GM12878 (cell line): ENCODE measurements around the gene ENOX1. TPM values are rescaled to one million over a fixed set of nuclear protein-coding genes. Genes with fewer than 3 reads are reported as not detected.
A peak's percentile ranks its signal among the peaks of the same experiment; 100 is the strongest.

ENCODE experiments used
- ATAC-seq: fragments of 200-7000 bp; cut with Tn5 transposase; 3 replicates; pipeline ENCODE4 v1.9.1; 2020; ENCODE audit warnings: mild to moderate bottlenecking, moderate library complexity
- BruUV-seq: library from RNA; stranded (reverse); fragments of 400-500 nt; replicated peaks from 2 replicates; lab custom pipeline; 2021; lab: Mats Ljungman, UMichigan
- CTCF ChIA-PET: fragments of 300-600 bp; sonication (Branson Sonifier 250); formaldehyde crosslinking; extraction: SDS; loops from one replicate; lab custom pipeline; 2021; ENCODE audit warnings: inconsistent platforms; lab: Yijun Ruan, JAX
- POLR2A ChIA-PET: fragments of 350-600 bp; formaldehyde crosslinking; extraction: SDS; loops from one replicate; lab custom pipeline; 2021; ENCODE audit warnings: inconsistent platforms; lab: Charles Lee
- RAD21 ChIA-PET: fragments of 300-600 bp; sonication (Branson Sonifier 250); formaldehyde crosslinking; loops from one replicate; lab custom pipeline; 2023; ENCODE audit warnings: antibody characterized with exemption; ENCODE audit not compliant: unreplicated experiment; lab: Charles Lee
- SMC1A ChIA-PET: fragments of 300-600 bp; sonication (Branson Sonifier 250); formaldehyde crosslinking; loops from one replicate; lab custom pipeline; 2023; ENCODE audit not compliant: unreplicated experiment, uncharacterized antibody; lab: Charles Lee
- DNase-seq: peaks from one replicate; pipeline ENCODE4 v3.0.0-alpha.2; 2011; ENCODE audit warnings: low read depth, low spot score
- FAIRE-seq: peaks from 3 replicates; lab custom pipeline; 2011; peaks lifted over from hg19 to GRCh38; lab: Jason Lieb, UNC
- H2AFZ ChIP-seq: 2 replicates; pipeline ENCODE4 v1.6.0; 2011; ENCODE audit warnings: low read depth, low read length, control low read depth; ENCODE audit not compliant: control insufficient read depth
- H3K27ac ChIP-seq: 2 replicates; pipeline ENCODE4 v1.5.1; 2011; ENCODE audit warnings: control low read depth; ENCODE audit not compliant: control insufficient read depth, insufficient read depth
- H3K27me3 ChIP-seq, 2 experiments: replicated peaks in 1 of 2; 2 replicates each; pipeline versions ENCODE4 v1.6.0 to v1.6.1; 2011; ENCODE audit warnings: low read length in 1 of 2; ENCODE audit not compliant: control insufficient read depth in 2 of 2, insufficient read depth in 2 of 2
- H3K36me3 ChIP-seq, 2 experiments: 2 replicates each; pipeline ENCODE4 v1.5.1; 2011; ENCODE audit warnings: low read length in 1 of 2; ENCODE audit not compliant: control insufficient read depth in 2 of 2, insufficient read depth in 2 of 2
- H3K4me1 ChIP-seq: 2 replicates; pipeline ENCODE4 v1.6.1; 2011; ENCODE audit warnings: mild to moderate bottlenecking, low read length, moderate library complexity, mixed read lengths; ENCODE audit not compliant: control insufficient read depth, insufficient read depth
- H3K4me2 ChIP-seq: 2 replicates; pipeline ENCODE4 v1.6.0; 2011; ENCODE audit warnings: control low read depth; ENCODE audit not compliant: control insufficient read depth, insufficient read depth
- H3K4me3 ChIP-seq: fragments of 200-600 bp; sonication (generic); 2 replicates; pipeline ENCODE4 v1.5.1; 2016
- H3K79me2 ChIP-seq: 2 replicates; pipeline ENCODE4 v1.6.0; 2011; ENCODE audit warnings: low read length; ENCODE audit not compliant: control insufficient read depth, insufficient read depth
- H3K9ac ChIP-seq: 2 replicates; pipeline ENCODE4 v1.8.0; 2011; ENCODE audit warnings: low read length, control low read depth, mixed read lengths; ENCODE audit not compliant: control insufficient read depth, insufficient read depth
- H3K9me3 ChIP-seq: replicated peaks from 3 replicates; pipeline ENCODE4 v1.5.1; 2011; ENCODE audit warnings: mild to moderate bottlenecking, low read length; ENCODE audit not compliant: control insufficient read depth, insufficient read depth
- H4K20me1 ChIP-seq: 2 replicates; pipeline ENCODE4 v1.6.0; 2011; ENCODE audit not compliant: control insufficient read depth, insufficient read depth
- CTCF ChIP-seq, 3 experiments: IDR thresholded peaks in 2 of 3; conservative IDR thresholded peaks in 1 of 3; 2 replicates each; pipeline ENCODE4 v1.5.1; 2011; ENCODE audit warnings: low read depth in 3 of 3, low read length in 3 of 3, mild to moderate bottlenecking in 3 of 3, control low read depth in 2 of 3, moderate library complexity in 2 of 3, inconsistent platforms in 1 of 3, mixed read lengths in 1 of 3; ENCODE audit not compliant: control insufficient read depth in 2 of 3, insufficient read depth in 1 of 3; ENCODE audit errors: extremely low read depth in 1 of 3
- ELK1 ChIP-seq: IDR thresholded peaks from 2 replicates; pipeline ENCODE4 v1.6.1; 2012; ENCODE audit warnings: low read depth, low read length, improper control_type of control experiment
- POLR2AphosphoS2 ChIP-seq: IDR thresholded peaks from 2 replicates; pipeline ENCODE4 v1.6.1; 2011; ENCODE audit warnings: low read depth, mild to moderate bottlenecking, low read length, improper control_type of control experiment, moderate library complexity
- RAD21 ChIP-seq: IDR thresholded peaks from 2 replicates; pipeline ENCODE4 v1.6.1; 2011; ENCODE audit warnings: mild to moderate bottlenecking, low read depth, low read length, moderate library complexity; ENCODE audit not compliant: insufficient read depth
- SMC3 ChIP-seq: IDR thresholded peaks from 2 replicates; pipeline ENCODE4 v1.6.1; 2011; ENCODE audit warnings: low read length, improper control_type of control experiment, borderline replicate concordance
- USF2 ChIP-seq: IDR thresholded peaks from 2 replicates; pipeline ENCODE4 v1.6.1; 2011; ENCODE audit warnings: low read depth, low read length, improper control_type of control experiment, borderline replicate concordance
- WGBS: methylation state at CpG from one replicate; pipeline ENCODE4 v1.1.6; 2016; ENCODE audit warnings: low lambda C conversion rate; ENCODE audit not compliant: insufficient replicate concordance, insufficient coverage; ENCODE audit errors: missing lambda C conversion rate; 5-methylcytosine and 5-hydroxymethylcytosine counted together
- in situ Hi-C: fragments of 300-500 bp; cut with MboI; formaldehyde crosslinking; loops from 9 replicates; pipeline ENCODE4 v1.14.3; 2018; ENCODE audit warnings: mixed read lengths
- intact Hi-C: fragments of 100-400 bp; cut with micrococcal nuclease; formaldehyde crosslinking; loops from one replicate; pipeline ENCODE4 v1.14.2; 2022; ENCODE audit not compliant: unreplicated experiment
- polyA plus RNA-seq, 11 experiments: library from polyadenylated mRNA; depleted of rRNA in 4 of 11; unstranded in 6 of 11; stranded (reverse) in 5 of 11; fragments of >200 nt; fragmentation: Nextera tagmentation in 4 of 11; fragmentation: Illumina TruSeq in 1 of 11; extraction: Ambion mirVana in 4 of 11; extraction: Trizol in 1 of 11; gene quantifications; 1 replicate in 1 of 11; 2 replicates in 10 of 11; pipeline versions ENCODE4 v1.2.1 to v1.2.3, GENCODE V29; 2011 to 2016; ENCODE audit warnings: inconsistent platforms in 2 of 11, missing spikeins in 2 of 11, low read depth in 1 of 11
- total RNA-seq, 4 experiments: library from RNA; depleted of rRNA in 3 of 4; stranded (reverse); fragments of >200 nt in 3 of 4; fragmentation: Illumina TruSeq in 1 of 4; extraction: Trizol in 1 of 4; gene quantifications; 2 replicates each; pipeline versions ENCODE4 v1.2.1 to v1.2.3, GENCODE V29; 2013 to 2021
- TF ChIP-seq, protein P1 (sequence below): fragments of 450-650 bp; formaldehyde crosslinking; IDR thresholded peaks from 2 replicates; pipeline ENCODE4 v1.4.0; 2020; ENCODE audit warnings: mild to moderate bottlenecking, moderate library complexity

The ENOX1 gene
- total and polyA plus RNA-seq, 10 of the 15 experiments (the other 5 are each of a cell fraction or from before 2014, with no cell fraction given), result 0.11 to 0.26 (median 0.15) TPM

DNA sequence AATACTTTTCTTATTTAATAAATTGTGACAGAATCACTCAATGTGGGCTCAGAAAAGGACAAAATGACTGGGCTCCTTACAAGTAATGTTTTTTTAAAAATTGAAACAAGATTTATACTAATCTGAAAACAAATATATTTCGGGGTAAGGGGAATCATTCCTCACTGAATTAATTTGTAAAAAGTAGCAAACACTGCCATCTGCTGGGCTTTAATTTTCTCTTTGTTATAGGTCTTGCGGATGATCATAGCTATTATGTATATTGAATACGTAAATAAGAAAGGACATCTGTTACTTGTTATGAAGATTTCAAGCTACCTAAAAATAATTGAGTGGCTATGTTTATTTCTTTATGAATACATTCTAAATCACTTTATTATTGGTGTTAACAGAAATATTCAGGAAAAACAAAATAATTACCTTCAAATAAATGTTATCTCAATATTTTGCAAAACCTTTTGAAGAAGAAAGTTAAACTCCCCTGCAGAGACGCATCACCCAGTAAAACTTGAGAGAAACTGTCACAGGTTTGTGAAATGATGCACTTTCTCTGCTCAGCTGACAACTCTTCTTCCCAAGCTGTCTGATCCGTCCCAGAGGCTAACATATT lies 17.8 kb upstream of the ENOX1 start:
- no peaks in the 10 kb centered on the region for H3K9me3 ChIP-seq
- H4K20me1 ChIP-seq, result no peaks in the 10 kb centered on the region
- RAD21 ChIA-PET, result interaction anchor here (0.6 to 2.3 kb wide), 23 partner anchors 10 to 1470 kb away, joined by 3 to 10 read pairs (median 3); partner anchors contain the start of gene ENOX1
- H3K4me2 ChIP-seq, result no peak overlapping the region
- H3K4me1 ChIP-seq, result no peaks in the 10 kb centered on the region
- peak; percentile 83 for ATAC-seq
- H3K27ac ChIP-seq, result no peak overlapping the region
- SMC1A ChIA-PET, result interaction anchor here (0.6 to 2.9 kb wide), 19 partner anchors 10 to 1209 kb away, joined by 3 to 13 read pairs (median 3); no protein-coding TSS in a partner anchor
- TF ChIP-seq ELK1 (no peak), SMC3 (peak; percentile 66), CTCF (IDR thresholded peaks at IDR 0.05 in 2 of 3, conservative IDR thresholded peaks at IDR 0.05 in 1 of 3; ENCODE audit: control insufficient read depth in 2 of 3, extremely low read depth in 1 of 3, insufficient read depth in 1 of 3, low read depth in 3 of 3, low read length in 3 of 3) (peak; percentile 17 to 54 (median 28); a peak in 4 of 6 replicates), POLR2AphosphoS2 (no peak), RAD21 (peak; percentile 66), USF2 (no peak)
- TF ChIP-seq, protein P1, sequence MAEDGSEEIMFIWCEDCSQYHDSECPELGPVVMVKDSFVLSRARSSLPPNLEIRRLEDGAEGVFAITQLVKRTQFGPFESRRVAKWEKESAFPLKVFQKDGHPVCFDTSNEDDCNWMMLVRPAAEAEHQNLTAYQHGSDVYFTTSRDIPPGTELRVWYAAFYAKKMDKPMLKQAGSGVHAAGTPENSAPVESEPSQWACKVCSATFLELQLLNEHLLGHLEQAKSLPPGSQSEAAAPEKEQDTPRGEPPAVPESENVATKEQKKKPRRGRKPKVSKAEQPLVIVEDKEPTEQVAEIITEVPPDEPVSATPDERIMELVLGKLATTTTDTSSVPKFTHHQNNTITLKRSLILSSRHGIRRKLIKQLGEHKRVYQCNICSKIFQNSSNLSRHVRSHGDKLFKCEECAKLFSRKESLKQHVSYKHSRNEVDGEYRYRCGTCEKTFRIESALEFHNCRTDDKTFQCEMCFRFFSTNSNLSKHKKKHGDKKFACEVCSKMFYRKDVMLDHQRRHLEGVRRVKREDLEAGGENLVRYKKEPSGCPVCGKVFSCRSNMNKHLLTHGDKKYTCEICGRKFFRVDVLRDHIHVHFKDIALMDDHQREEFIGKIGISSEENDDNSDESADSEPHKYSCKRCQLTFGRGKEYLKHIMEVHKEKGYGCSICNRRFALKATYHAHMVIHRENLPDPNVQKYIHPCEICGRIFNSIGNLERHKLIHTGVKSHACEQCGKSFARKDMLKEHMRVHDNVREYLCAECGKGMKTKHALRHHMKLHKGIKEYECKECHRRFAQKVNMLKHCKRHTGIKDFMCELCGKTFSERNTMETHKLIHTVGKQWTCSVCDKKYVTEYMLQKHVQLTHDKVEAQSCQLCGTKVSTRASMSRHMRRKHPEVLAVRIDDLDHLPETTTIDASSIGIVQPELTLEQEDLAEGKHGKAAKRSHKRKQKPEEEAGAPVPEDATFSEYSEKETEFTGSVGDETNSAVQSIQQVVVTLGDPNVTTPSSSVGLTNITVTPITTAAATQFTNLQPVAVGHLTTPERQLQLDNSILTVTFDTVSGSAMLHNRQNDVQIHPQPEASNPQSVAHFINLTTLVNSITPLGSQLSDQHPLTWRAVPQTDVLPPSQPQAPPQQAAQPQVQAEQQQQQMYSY, result no peak
- H3K9ac ChIP-seq, result no peak overlapping the region
- no peak overlapping the region for H3K4me3 ChIP-seq
- H3K27me3 ChIP-seq, result no peaks in the 10 kb centered on the region
- no peaks in the 10 kb centered on the region for H3K79me2 ChIP-seq
- FAIRE-seq, result no peak
- 15% methylated on average over 5 of the region's 5 CpGs for WGBS
- no peaks in the 10 kb centered on the region for H3K36me3 ChIP-seq
- DNase-seq, result peak; percentile 13
- no peak overlapping the region for H2AFZ ChIP-seq
- POLR2A ChIA-PET, result no interaction called here
- intact Hi-C loops, result loop anchor here (1.0 to 10.0 kb wide), 4 partner anchors 610 to 1207 kb away; no protein-coding TSS in a partner anchor
- CTCF ChIA-PET, result interaction anchor here (0.5 to 3.2 kb wide), 32 partner anchors 8 to 1210 kb away, joined by 3 to 24 read pairs (median 4); no protein-coding TSS in a partner anchor
- BruUV-seq, result no TSS peak
- in situ Hi-C loops, result loop anchor here (10.0 kb wide), 2 partner anchors 500 to 830 kb away; no protein-coding TSS in a partner anchor
